22Rv1 (cell line): ENCODE results near the gene PMPCA.

Source experiments
- H3K27ac ChIP-seq: fragments of 450-650 bp; 2 replicates; pipeline ENCODE4 v1.5.1; 2017
- ZFX ChIP-seq: fragments of 450-650 bp; IDR thresholded peaks from 2 replicates; pipeline ENCODE4 v1.6.1; 2017; ENCODE audit warnings: antibody characterized with exemption, borderline replicate concordance
- TF ChIP-seq, protein P1 (sequence below): fragments of 450-650 bp; IDR thresholded peaks from 2 replicates; pipeline ENCODE4 v1.5.1; 2017; ENCODE audit warnings: mild to moderate bottlenecking

PMPCA gene

DNA sequence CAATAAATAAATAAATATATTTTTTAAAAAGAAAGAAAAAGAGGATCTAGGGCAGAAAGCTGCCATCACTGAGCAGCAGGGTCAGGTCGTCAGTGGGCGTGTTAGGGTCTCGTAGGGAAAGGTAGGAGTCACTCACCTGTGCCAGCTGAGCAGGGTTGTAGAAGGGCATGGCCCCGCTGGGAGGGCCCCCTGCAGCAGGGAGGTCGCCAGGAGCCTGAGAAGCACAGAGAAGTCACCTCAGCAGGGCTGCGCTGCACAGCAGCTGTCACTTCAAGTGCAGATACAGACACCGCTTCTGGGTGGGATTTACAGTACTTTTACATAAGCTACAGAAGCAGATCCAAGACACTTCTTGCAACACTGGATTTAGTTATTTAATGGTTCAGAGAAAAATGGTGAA, 33.2 kb downstream of the PMPCA start:
- no peak overlapping the region for H3K27ac ChIP-seq
- no peak for TF ChIP-seq ZFX
- TF ChIP-seq, protein P1, sequence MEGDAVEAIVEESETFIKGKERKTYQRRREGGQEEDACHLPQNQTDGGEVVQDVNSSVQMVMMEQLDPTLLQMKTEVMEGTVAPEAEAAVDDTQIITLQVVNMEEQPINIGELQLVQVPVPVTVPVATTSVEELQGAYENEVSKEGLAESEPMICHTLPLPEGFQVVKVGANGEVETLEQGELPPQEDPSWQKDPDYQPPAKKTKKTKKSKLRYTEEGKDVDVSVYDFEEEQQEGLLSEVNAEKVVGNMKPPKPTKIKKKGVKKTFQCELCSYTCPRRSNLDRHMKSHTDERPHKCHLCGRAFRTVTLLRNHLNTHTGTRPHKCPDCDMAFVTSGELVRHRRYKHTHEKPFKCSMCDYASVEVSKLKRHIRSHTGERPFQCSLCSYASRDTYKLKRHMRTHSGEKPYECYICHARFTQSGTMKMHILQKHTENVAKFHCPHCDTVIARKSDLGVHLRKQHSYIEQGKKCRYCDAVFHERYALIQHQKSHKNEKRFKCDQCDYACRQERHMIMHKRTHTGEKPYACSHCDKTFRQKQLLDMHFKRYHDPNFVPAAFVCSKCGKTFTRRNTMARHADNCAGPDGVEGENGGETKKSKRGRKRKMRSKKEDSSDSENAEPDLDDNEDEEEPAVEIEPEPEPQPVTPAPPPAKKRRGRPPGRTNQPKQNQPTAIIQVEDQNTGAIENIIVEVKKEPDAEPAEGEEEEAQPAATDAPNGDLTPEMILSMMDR, result no peak

DNA sequence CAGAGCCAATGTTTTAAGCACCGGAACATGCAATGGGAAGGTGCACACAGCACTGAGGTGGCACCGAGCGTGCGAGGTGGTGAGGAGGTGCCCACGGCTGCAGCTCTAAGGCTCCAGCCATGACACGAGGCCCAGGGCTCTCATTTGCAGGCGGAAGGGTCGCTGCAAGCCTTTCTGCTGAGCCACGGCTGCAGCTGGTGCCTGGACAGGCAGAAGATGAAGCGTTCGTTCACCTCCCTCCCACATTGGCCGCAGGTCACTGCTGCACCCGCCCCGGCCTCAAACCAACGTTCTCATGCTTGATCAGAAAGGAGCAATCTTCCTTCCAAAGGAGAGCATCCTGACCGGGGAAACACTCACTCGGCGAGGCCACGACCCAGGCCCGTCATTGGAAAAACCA, 33.6 kb downstream of the PMPCA start:
- TF ChIP-seq, protein P1, result no peak
- TF ChIP-seq ZFX, result no peak
- no peak overlapping the region for H3K27ac ChIP-seq

DNA sequence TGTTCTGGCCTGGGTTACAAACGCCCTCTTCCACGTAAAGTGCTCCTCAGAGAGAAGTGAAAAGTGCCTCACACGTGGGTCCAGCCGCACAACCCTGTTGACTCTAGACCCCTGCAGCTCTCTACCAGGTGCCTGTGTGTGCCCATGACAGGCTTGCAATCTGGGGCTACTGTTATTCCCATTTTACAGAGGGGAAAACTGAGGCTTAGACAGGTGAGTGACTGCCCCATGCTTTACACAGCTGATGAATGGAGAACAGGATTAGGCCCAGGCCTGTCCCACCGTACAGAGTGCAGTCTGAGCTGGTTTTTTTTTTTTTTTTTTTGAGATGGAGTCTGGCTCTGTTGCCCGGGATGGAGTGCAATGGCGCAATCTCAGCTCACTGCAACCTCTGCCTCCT, 35.3 kb downstream of the PMPCA start:
- no peak for TF ChIP-seq ZFX
- TF ChIP-seq, protein P1, result no peak
- no peak overlapping the region for H3K27ac ChIP-seq

DNA sequence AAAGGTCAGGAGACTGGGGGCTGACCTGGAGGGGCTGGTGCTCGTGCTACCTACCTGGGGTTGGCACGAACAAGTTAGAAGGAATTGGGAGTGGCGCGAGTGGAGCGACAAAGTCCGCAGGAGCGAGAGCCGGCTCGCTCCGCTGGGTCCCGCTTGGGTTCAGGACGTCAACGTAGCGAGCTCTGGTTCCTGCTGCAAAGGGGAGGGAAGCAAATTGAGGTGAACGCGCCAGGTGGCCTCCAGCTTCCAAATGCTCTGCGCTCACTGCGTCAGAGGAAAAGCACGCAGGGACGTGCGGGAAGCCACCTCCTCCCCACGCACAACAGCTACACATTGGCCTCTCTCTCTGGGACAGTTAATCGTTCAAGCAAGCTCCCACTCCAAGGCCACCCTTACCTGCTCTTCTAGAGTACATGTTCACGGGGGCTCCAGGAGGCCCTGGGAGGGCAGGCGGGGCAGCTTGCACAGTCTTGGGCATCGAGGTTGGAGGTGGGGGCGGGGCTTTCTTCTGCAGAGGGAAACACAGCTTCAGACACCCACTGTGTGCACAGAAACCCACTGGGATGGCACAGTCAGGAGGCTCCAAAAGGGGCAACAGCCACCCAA, 36.8 kb downstream of the PMPCA start:
- H3K27ac ChIP-seq, result no peak overlapping the region
- TF ChIP-seq, protein P1, result no peak
- no peak for TF ChIP-seq ZFX

DNA sequence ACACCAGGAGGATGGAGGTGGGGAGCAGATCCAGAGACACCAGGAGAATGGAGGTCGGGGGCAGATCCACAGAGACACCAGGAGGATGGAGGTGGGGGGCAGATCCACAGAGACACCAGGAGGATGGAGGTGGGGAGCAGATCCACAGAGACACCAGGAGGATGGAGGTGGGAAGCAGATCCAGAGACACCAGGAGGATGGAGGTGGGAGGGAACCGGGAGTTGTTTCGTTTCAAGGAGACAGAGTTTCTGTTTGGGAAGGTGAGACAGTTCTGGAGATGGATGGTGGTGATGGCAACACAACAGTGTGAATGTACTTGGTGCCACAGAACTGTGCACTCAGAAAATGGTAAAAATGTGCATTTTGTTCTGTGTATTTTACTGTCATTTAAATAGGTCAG, 38.2 kb downstream of the PMPCA start:
- H3K27ac ChIP-seq, result no peak overlapping the region
- TF ChIP-seq ZFX, result no peak
- TF ChIP-seq, protein P1, result no peak

DNA sequence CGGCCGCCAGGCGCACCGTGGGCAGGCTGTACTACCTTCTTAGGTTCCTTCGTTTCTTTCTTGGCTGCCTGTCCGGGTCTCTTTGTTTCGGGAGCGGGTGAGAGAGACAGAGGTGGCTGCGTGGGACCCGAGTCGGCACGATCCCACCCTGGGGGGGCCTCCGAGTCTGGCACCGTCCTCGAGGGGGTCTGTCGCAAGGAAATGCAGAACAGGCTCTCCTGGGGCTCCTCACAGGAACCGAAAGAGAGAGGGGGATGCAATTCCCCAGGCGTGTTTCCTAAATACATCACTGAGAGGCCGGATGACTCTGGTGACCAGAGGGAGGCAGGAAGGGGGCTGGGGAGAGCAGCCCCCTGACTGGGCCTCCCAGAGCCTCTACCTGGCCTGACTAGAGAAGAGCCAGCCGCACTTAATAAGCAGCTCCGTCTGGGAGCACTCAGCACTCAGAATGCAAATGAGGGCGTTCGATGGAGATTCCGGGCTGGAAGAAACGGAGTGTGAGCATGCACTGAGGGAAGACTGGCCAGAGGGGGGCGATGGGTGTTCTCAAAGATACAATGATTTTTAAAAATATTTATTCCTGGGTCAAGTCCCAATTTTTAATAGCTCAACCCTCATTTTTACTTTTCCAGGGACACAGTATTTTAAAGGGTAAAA, 40.9 kb downstream of the PMPCA start:
- H3K27ac ChIP-seq, result no peak overlapping the region
- TF ChIP-seq ZFX, result no peak
- TF ChIP-seq, protein P1, result no peak

DNA sequence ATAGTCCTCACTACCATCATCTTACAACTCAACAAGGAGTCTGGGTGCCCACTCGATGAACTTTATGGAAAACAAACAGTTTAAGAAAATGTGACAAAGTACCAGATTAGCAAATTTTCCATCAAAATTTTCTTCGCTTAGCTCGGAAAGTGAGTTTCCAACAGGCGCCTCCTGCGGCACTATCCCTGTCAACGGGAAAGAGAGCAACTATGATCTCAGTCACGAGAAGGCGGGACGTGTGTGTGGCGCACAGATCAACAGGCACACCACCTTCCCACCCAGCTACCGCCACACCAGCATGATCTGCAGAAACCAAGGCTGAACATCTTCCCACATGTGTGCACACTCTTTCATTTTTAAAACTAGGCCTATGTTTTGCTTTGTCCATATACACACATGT, 42.9 kb downstream of the PMPCA start:
- H3K27ac ChIP-seq, result no peak overlapping the region
- TF ChIP-seq, protein P1, result no peak
- no peak for TF ChIP-seq ZFX
